ENCODE measurements around the gene C8A. TPM values are rescaled to one million over a fixed set of nuclear protein-coding genes. Genes with fewer than 3 reads are reported as not detected.

C8A gene
- total and polyA plus RNA-seq, 2 of the 13 experiments (the other 11 are each of a cell fraction or from before 2014, with no cell fraction given) = 10.5 to 15.0 TPM

GRCh38 chr1:56816909-56817308, 37.7 kb upstream of the C8A start (continued):
- TF ChIP-seq AHDC1 (CRISPR knock-in tag; IDR thresholded peaks at IDR 0.05; ENCODE audit: borderline replicate concordance) (0 out of 2 replicates have a peak, but pooled peaks have one; percentile 16), CBFB (CRISPR knock-in tag; IDR thresholded peaks at IDR 0.05) (no peak), RBM22 (optimal IDR thresholded peaks at IDR 0.05; ENCODE audit: low read length) (no peak), ZNF383 (CRISPR knock-in tag; IDR thresholded peaks at IDR 0.05; ENCODE audit: borderline replicate concordance) (no peak), ZNF597 (CRISPR knock-in tag; IDR thresholded peaks at IDR 0.05) (no peak), CREB1 (IDR thresholded peaks at IDR 0.05) (no peak), CREB1 (CRISPR knock-in tag; IDR thresholded peaks at IDR 0.05) (peak; percentile 47; the same call in 1 of the 2 replicates), ATF4 (CRISPR knock-in tag; IDR thresholded peaks at IDR 0.05) (peak in 1 of 2 experiments; percentile 47; a peak in 1 of 4 replicates), SALL1 (CRISPR knock-in tag; IDR thresholded peaks at IDR 0.05) (peak; percentile 20; the same call in 1 of the 2 replicates), ATF3 (CRISPR knock-in tag; IDR thresholded peaks at IDR 0.05) (0 out of 2 replicates have a peak, but pooled peaks have one; percentile 26), SRSF1 (optimal IDR thresholded peaks at IDR 0.05; ENCODE audit: low read depth, low read length) (no peak), ZNF17 (CRISPR knock-in tag; IDR thresholded peaks at IDR 0.05) (no peak), MLX (CRISPR knock-in tag; IDR thresholded peaks at IDR 0.05) (no peak), TGIF2 (CRISPR knock-in tag; IDR thresholded peaks at IDR 0.05) (no peak), PHF5A (CRISPR knock-in tag; IDR thresholded peaks at IDR 0.05; ENCODE audit: low read depth, unreplicated experiment) (no peak), ZNF614 (CRISPR knock-in tag; IDR thresholded peaks at IDR 0.05; ENCODE audit: borderline replicate concordance) (no peak), GABPA (IDR thresholded peaks at IDR 0.05; ENCODE audit: low read depth, low read length) (no peak), GABPA (CRISPR knock-in tag; IDR thresholded peaks at IDR 0.05; ENCODE audit: low read depth) (no peak), ZBTB25 (CRISPR knock-in tag; IDR thresholded peaks at IDR 0.05) (no peak), ZFY (CRISPR knock-in tag; IDR thresholded peaks at IDR 0.05) (no peak), ATF7 (IDR thresholded peaks at IDR 0.05) (peak; percentile 35; the same call in 1 of the 2 replicates), ATF7 (CRISPR knock-in tag; IDR thresholded peaks at IDR 0.05) (no peak), SPEN (CRISPR knock-in tag; IDR thresholded peaks at IDR 0.05; ENCODE audit: low read depth) (no peak), HHEX (CRISPR knock-in tag; IDR thresholded peaks at IDR 0.05) (no peak)

Data from HepG2 (cell line).